K562 (cell line): ENCODE measurements around the gene BAMBI. TPM values are rescaled to one million over a fixed set of nuclear protein-coding genes. Genes with fewer than 3 reads are reported as not detected.

Source experiments
- ASH1L ChIP-seq: fragments of 450-650 bp; IDR thresholded peaks from 2 replicates; pipeline ENCODE4 v1.6.1; 2018; ENCODE audit warnings: borderline replicate concordance, mild to moderate bottlenecking, low read depth; ENCODE audit not compliant: partially characterized antibody
- CBX8 ChIP-seq: fragments of 200-600 bp; sonication (generic); IDR thresholded peaks from 2 replicates; pipeline ENCODE4 v1.6.1; 2012; ENCODE audit warnings: borderline replicate concordance, mixed run types, low read depth, mild to moderate bottlenecking, moderate library complexity, mixed read lengths, low read length, control low read depth, inconsistent platforms; ENCODE audit not compliant: poor library complexity, severe bottlenecking; ENCODE audit errors: extremely low read depth
- PML ChIP-seq: IDR thresholded peaks from 2 replicates; pipeline ENCODE4 v1.6.1; 2012; ENCODE audit warnings: low read length, inconsistent platforms
- SMAD1 ChIP-seq: fragments of 150-350 bp; IDR thresholded peaks from 2 replicates; pipeline ENCODE4 v1.6.1; 2014; ENCODE audit warnings: low read length, low read depth; ENCODE audit not compliant: partially characterized antibody
- polyA plus RNA-seq, 8 experiments: library from polyadenylated mRNA; depleted of rRNA in 4 of 8; stranded (reverse) in 5 of 8; unstranded in 3 of 8; fragments of >200 nt; fragmentation: Nextera tagmentation in 2 of 8; fragmentation: Illumina TruSeq in 1 of 8; extraction: Ambion mirVana in 2 of 8; extraction: Trizol in 1 of 8; gene quantifications; 2 replicates each; pipeline versions ENCODE4 v1.2.1 to v1.2.3, GENCODE V29; 2011 to 2014; ENCODE audit warnings: inconsistent platforms in 1 of 8, missing spikeins in 1 of 8
- total RNA-seq, 7 experiments: library from RNA; depleted of rRNA in 6 of 7; stranded (reverse); fragments of >200 nt in 6 of 7; fragmentation: Illumina TruSeq in 2 of 7; extraction: Trizol in 2 of 7; gene quantifications; 2 replicates each; pipeline versions ENCODE4 v1.2.1 to v1.2.3, GENCODE V29; 2011 to 2021; ENCODE audit warnings: low replicate concordance in 1 of 7
- TF ChIP-seq, protein P1 (sequence below): sonication (generic); formaldehyde crosslinking; IDR thresholded peaks from 2 replicates; pipeline ENCODE4 v1.8.0; 2022; ENCODE audit warnings: mild to moderate bottlenecking, missing genetic modification reagents
- TF ChIP-seq, protein P2 (sequence below): sonication (generic); formaldehyde crosslinking; IDR thresholded peaks from 2 replicates; pipeline ENCODE4 v1.4.0; 2020; ENCODE audit warnings: mild to moderate bottlenecking, missing genetic modification reagents
- TF ChIP-seq, protein P3 (sequence below): fragments of 200-600 bp; sonication (generic); IDR thresholded peaks from one replicate; pipeline ENCODE4 v1.6.1; 2012; ENCODE audit warnings: mild to moderate bottlenecking, low read depth, low read length, inconsistent platforms
- TF ChIP-seq, protein P4 (sequence below): sonication (generic); formaldehyde crosslinking; IDR thresholded peaks from 2 replicates; pipeline ENCODE4 v1.5.0; 2020; ENCODE audit warnings: missing genetic modification reagents

The BAMBI gene
- total and polyA plus RNA-seq, 9 of the 15 experiments (the other 6 are each of a cell fraction or from before 2014, with no cell fraction given), result 2.0 to 21.8 (median 13.5) TPM

DNA sequence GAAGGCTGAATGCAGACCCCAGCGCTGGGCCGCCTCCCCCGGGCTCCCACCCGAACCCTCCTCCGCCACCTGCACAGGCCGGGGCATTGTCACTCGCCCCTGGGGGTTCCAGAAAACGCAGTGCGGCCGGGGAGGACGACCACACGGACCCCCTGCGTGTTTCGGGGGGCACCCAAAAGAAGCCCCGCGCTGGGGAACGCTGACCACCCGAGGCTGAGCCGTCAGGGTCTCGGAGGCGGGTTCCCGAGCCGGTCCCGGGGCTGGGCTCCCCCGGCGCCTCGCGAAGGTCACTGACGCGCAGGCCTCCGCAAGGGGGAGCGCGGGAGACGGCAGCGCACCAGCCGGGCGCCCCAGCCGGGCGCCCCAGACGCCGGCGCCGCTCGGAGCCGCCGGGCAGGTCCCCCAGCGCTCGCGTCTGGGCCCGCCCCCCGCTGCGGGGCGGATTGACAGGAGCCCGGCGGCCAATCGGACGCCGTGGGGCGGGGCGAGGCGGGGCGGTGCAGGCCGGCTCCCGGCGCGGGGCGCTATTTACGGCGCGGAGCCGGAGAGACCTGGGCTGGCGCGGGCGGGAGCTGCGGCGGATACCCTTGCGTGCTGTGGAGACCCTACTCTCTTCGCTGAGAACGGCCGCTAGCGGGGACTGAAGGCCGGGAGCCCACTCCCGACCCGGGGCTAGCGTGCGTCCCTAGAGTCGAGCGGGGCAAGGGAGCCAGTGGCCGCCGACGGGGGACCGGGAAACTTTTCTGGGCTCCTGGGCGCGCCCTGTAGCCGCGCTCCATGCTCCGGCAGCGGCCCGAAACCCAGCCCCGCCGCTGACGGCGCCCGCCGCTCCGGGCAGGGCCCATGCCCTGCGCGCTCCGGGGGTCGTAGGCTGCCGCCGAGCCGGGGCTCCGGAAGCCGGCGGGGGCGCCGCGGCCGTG lies at the start of gene BAMBI (continued):
- TF ChIP-seq, protein P1, sequence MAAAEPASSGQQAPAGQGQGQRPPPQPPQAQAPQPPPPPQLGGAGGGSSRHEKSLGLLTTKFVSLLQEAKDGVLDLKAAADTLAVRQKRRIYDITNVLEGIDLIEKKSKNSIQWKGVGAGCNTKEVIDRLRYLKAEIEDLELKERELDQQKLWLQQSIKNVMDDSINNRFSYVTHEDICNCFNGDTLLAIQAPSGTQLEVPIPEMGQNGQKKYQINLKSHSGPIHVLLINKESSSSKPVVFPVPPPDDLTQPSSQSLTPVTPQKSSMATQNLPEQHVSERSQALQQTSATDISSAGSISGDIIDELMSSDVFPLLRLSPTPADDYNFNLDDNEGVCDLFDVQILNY (CRISPR knock-in tag), result no peak
- TF ChIP-seq, protein P2, sequence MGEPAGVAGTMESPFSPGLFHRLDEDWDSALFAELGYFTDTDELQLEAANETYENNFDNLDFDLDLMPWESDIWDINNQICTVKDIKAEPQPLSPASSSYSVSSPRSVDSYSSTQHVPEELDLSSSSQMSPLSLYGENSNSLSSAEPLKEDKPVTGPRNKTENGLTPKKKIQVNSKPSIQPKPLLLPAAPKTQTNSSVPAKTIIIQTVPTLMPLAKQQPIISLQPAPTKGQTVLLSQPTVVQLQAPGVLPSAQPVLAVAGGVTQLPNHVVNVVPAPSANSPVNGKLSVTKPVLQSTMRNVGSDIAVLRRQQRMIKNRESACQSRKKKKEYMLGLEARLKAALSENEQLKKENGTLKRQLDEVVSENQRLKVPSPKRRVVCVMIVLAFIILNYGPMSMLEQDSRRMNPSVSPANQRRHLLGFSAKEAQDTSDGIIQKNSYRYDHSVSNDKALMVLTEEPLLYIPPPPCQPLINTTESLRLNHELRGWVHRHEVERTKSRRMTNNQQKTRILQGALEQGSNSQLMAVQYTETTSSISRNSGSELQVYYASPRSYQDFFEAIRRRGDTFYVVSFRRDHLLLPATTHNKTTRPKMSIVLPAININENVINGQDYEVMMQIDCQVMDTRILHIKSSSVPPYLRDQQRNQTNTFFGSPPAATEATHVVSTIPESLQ (CRISPR knock-in tag), result no peak
- TF ChIP-seq, protein P3, sequence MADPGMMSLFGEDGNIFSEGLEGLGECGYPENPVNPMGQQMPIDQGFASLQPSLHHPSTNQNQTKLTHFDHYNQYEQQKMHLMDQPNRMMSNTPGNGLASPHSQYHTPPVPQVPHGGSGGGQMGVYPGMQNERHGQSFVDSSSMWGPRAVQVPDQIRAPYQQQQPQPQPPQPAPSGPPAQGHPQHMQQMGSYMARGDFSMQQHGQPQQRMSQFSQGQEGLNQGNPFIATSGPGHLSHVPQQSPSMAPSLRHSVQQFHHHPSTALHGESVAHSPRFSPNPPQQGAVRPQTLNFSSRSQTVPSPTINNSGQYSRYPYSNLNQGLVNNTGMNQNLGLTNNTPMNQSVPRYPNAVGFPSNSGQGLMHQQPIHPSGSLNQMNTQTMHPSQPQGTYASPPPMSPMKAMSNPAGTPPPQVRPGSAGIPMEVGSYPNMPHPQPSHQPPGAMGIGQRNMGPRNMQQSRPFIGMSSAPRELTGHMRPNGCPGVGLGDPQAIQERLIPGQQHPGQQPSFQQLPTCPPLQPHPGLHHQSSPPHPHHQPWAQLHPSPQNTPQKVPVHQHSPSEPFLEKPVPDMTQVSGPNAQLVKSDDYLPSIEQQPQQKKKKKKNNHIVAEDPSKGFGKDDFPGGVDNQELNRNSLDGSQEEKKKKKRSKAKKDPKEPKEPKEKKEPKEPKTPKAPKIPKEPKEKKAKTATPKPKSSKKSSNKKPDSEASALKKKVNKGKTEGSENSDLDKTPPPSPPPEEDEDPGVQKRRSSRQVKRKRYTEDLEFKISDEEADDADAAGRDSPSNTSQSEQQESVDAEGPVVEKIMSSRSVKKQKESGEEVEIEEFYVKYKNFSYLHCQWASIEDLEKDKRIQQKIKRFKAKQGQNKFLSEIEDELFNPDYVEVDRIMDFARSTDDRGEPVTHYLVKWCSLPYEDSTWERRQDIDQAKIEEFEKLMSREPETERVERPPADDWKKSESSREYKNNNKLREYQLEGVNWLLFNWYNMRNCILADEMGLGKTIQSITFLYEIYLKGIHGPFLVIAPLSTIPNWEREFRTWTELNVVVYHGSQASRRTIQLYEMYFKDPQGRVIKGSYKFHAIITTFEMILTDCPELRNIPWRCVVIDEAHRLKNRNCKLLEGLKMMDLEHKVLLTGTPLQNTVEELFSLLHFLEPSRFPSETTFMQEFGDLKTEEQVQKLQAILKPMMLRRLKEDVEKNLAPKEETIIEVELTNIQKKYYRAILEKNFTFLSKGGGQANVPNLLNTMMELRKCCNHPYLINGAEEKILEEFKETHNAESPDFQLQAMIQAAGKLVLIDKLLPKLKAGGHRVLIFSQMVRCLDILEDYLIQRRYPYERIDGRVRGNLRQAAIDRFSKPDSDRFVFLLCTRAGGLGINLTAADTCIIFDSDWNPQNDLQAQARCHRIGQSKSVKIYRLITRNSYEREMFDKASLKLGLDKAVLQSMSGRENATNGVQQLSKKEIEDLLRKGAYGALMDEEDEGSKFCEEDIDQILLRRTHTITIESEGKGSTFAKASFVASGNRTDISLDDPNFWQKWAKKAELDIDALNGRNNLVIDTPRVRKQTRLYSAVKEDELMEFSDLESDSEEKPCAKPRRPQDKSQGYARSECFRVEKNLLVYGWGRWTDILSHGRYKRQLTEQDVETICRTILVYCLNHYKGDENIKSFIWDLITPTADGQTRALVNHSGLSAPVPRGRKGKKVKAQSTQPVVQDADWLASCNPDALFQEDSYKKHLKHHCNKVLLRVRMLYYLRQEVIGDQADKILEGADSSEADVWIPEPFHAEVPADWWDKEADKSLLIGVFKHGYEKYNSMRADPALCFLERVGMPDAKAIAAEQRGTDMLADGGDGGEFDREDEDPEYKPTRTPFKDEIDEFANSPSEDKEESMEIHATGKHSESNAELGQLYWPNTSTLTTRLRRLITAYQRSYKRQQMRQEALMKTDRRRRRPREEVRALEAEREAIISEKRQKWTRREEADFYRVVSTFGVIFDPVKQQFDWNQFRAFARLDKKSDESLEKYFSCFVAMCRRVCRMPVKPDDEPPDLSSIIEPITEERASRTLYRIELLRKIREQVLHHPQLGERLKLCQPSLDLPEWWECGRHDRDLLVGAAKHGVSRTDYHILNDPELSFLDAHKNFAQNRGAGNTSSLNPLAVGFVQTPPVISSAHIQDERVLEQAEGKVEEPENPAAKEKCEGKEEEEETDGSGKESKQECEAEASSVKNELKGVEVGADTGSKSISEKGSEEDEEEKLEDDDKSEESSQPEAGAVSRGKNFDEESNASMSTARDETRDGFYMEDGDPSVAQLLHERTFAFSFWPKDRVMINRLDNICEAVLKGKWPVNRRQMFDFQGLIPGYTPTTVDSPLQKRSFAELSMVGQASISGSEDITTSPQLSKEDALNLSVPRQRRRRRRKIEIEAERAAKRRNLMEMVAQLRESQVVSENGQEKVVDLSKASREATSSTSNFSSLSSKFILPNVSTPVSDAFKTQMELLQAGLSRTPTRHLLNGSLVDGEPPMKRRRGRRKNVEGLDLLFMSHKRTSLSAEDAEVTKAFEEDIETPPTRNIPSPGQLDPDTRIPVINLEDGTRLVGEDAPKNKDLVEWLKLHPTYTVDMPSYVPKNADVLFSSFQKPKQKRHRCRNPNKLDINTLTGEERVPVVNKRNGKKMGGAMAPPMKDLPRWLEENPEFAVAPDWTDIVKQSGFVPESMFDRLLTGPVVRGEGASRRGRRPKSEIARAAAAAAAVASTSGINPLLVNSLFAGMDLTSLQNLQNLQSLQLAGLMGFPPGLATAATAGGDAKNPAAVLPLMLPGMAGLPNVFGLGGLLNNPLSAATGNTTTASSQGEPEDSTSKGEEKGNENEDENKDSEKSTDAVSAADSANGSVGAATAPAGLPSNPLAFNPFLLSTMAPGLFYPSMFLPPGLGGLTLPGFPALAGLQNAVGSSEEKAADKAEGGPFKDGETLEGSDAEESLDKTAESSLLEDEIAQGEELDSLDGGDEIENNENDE, result no peak
- TF ChIP-seq SMAD1 (no peak), ASH1L (no peak), PML (peak; percentile 45; the same call in 1 of the 2 replicates), CBX8 (no peak)
- TF ChIP-seq, protein P4, sequence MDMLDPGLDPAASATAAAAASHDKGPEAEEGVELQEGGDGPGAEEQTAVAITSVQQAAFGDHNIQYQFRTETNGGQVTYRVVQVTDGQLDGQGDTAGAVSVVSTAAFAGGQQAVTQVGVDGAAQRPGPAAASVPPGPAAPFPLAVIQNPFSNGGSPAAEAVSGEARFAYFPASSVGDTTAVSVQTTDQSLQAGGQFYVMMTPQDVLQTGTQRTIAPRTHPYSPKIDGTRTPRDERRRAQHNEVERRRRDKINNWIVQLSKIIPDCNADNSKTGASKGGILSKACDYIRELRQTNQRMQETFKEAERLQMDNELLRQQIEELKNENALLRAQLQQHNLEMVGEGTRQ (CRISPR knock-in tag), result no peak
